Duodenal mucosa (tissue), 2 donors: ENCODE data around the gene ITPRIP.

ENCODE experiments used
- H3K27ac ChIP-seq: one replicate; pipeline ENCODE4 v1.7.0; 2013; ENCODE audit warnings: low read depth, low read length
- H3K27me3 ChIP-seq, 2 donors: one replicate each; pipeline ENCODE4 v1.7.0; 2013; ENCODE audit warnings: low read length in 2 of 2, control low read depth in 1 of 2; ENCODE audit not compliant: insufficient read depth in 2 of 2, control insufficient read depth in 1 of 2
- H3K36me3 ChIP-seq, 2 donors: one replicate each; pipeline ENCODE4 v1.7.0; 2013; ENCODE audit warnings: low read length in 2 of 2, control low read depth in 1 of 2; ENCODE audit not compliant: insufficient read depth in 2 of 2, control insufficient read depth in 1 of 2
- H3K4me1 ChIP-seq, 2 donors: one replicate each; pipeline ENCODE4 v1.7.0; 2013; ENCODE audit warnings: low read length in 2 of 2, control low read depth in 1 of 2; ENCODE audit not compliant: insufficient read depth in 2 of 2, control insufficient read depth in 1 of 2
- H3K4me3 ChIP-seq, 2 donors: one replicate each; pipeline ENCODE4 v1.7.0; 2013; ENCODE audit warnings: low read length in 2 of 2, low read depth in 1 of 2
- H3K9ac ChIP-seq, 2 donors: one replicate each; pipeline ENCODE4 v1.7.0; 2013; ENCODE audit warnings: low read length in 2 of 2, low read depth in 1 of 2
- H3K9me3 ChIP-seq, 2 donors: one replicate each; pipeline ENCODE4 v1.7.0; 2013; ENCODE audit warnings: low read length in 2 of 2, control low read depth in 1 of 2; ENCODE audit not compliant: control insufficient read depth in 1 of 2

Gene ITPRIP

DNA sequence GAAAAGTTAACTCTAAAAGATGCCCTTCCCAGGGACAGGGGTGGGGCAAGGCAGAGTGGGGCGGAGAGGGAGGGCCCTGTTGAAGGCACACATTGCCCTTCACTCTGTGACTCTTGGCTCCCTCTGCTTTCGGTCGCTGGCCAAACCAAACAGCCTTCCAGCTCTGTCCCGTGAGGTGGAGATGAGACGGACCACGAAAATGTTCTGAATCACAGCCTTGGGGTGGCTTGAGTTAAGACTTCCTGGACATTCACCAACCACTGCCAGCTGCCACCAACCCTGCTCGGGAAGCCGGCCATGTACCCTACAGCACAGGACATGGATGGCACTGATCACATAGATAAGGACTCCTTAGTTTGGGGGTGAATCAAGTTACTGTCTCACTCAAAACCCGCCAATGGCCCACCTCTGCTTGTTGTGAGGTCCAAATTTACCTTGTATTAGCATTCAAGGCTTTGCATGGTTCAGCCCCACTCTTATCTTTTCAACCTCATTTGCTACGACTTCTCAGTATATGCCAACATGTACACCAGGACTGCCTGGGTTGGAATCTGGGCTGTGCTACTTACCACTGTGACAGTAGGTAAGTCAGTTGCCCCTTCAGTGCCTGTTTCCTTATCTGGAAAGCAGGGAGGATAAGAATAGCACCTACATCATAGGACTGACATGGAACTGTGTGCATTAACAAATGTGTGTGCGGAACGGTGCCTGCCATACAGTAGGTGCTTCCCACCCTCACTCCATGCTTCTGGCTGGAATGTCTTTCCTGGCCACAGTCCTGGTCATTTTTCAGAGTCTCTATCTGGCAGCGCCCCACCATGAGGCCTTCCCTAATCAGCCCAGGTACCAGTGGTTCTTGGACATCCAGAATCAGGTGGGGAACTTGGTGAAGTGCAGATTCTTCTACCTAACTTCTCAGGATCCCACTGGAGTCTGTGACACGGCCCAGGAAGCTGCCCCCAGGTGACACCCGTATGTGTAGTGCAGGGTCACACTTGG is 28.0 kb downstream of the ITPRIP start:
- Histone ChIP-seq H3K27ac (no peak overlapping the region), H3K36me3 (peaks cover 21 to 31% of the 10 kb centered on the region in 2 donors), H3K9me3 (no peaks in the 10 kb centered on the region), H3K9ac (no peak overlapping the region), H3K4me3 (no peak overlapping the region), H3K27me3 (no peaks in the 10 kb centered on the region), H3K4me1 (peaks cover 15 to 20% of the 10 kb centered on the region in 2 donors)

DNA sequence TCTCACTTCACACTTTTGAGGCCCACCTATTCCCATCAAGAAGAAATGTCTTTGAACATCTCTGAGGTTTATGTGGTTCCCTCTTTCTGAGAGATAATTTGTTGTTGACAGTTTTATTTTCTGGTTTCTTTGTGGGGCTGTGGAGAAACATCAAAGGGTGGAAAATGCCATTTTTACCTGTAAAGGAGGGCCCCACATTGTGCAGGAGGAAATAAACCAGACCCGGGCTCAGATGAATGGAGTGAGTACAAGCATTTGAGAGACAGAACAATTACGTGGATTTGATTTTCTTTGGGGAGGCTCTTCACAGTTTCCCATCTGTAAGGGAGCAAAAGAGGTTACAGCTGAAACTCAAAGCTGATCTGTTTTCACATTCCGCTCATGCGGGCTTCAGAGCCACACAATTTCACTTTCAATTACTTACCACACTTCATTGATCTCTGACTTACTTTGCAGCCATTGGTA is 29.8 kb downstream of the ITPRIP start:
- no peak overlapping the region for H3K9ac ChIP-seq
- peaks cover 15 to 21% of the 10 kb centered on the region in 2 donors for H3K4me1 ChIP-seq
- H3K27me3 ChIP-seq: no peaks in the 10 kb centered on the region
- no peak overlapping the region for H3K27ac ChIP-seq
- H3K36me3 ChIP-seq: peaks cover 6 to 13% of the 10 kb centered on the region in 2 donors
- no peak overlapping the region for H3K4me3 ChIP-seq
- no peaks in the 10 kb centered on the region for H3K9me3 ChIP-seq

DNA sequence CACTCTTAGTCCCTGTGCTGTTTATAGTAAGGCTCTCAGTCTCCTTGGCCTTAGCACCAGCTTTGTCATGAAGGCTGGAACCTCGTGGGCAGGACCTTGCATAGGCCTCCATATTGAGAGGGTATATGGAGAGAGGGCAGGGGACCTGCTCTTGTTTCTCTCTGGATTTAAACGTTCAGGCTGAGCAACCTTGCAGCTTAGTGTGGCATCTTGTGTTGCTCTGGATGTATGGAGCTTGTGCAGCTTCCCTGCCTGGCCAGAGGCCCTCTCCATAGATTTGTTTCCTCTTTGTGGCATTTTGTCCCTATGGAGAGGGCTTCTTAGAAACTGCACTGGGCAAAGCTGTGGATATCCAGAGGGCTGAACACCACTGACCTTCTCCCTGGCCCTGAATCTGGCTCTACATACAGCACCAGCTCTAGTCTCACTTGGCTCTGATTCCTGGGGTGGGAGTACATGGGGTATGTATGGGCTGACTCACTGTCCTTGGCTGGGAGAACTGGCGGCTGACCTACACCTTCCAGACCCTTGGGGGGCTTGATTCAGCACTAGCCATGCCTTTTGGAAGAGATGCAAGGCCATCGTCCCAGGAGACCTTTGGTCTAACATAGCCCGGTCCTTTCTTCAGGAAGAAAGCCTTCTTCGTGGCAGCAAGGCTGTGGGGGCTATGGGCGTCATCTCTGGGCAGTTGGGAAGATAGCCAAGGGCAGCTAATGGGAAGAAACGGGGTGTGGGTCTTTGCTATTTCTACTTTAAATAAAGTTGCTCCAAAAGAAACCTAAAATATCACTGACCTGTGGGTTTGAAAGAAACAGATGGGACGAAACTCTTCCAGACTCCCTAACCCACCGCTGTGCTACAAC is 30.5 kb downstream of the ITPRIP start:
- Histone ChIP-seq H3K9ac (no peak overlapping the region), H3K4me3 (no peak overlapping the region), H3K9me3 (no peaks in the 10 kb centered on the region), H3K27me3 (no peaks in the 10 kb centered on the region), H3K27ac (no peak overlapping the region), H3K36me3 (peaks cover 6% of the 10 kb centered on the region in 2 donors), H3K4me1 (peaks cover 15 to 21% of the 10 kb centered on the region in 2 donors)

DNA sequence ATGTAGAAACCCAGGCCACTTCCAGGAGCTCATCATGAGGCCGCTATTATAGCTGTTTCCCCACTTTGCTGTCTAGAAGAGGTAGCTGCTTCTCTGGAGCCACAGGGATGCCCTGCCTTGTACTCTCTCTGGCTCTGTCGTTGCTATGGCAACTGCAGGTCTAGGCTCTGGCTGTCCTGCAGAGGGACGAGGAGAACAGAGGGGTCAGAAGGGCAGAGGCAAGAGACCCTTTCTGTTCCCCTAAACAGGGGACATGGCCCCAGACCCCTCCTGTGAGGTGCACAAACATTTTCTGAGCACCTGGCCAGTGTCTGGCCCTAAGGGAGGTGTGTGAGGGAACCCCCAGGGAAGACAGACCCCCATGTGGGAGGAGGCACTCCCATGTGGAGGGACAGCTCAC is 31.4 kb downstream of the ITPRIP start:
- Histone ChIP-seq H3K4me3 (no peak overlapping the region), H3K9ac (no peak overlapping the region), H3K9me3 (no peaks in the 10 kb centered on the region), H3K4me1 (peaks cover 15 to 21% of the 10 kb centered on the region in 2 donors), H3K27me3 (no peaks in the 10 kb centered on the region), H3K27ac (no peak overlapping the region), H3K36me3 (peaks cover 4 to 6% of the 10 kb centered on the region in 2 donors)

DNA sequence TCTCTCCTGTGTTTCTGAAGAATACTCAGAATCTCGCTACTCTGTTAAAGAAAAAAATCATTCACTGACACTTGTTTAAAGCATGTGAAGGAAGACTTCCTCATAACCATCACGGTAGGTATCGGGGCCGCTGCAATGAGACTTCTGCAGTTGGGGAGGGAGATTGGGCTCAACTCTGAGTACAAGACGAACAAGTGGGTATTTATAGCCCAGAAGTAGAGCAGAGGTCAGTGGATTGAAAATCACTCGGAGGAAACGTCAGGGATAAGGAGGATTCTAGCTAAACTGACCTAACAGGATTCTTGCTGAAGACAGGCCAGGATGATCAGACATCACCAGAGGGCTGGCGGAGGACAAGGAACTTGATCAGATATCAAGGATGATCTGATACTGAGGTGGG is 33.3 kb downstream of the ITPRIP start:
- Histone ChIP-seq H3K9me3 (no peaks in the 10 kb centered on the region), H3K27ac (no peak overlapping the region), H3K9ac (no peak overlapping the region), H3K4me3 (no peak overlapping the region), H3K36me3 (no peaks in the 10 kb centered on the region), H3K4me1 (peaks cover 27 to 33% of the 10 kb centered on the region in 2 donors), H3K27me3 (no peaks in the 10 kb centered on the region)

DNA sequence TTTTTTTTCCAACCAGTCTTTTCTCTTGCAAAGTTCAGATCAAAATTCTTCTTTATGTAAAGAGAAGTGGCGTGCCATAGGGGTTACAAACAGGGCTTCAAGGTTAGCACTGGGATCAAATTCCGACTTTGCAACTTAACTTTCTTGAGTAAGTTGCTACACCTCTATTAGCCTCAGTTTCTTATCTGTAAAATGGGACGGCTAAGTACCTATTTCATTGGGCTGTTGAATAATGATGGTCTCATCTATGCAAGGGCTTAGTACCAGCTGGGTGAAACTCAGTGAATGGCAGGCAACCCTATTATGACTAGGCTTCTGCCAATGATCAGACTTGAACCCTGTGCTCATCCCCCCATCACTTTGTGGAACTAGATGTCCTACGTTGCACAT is 33.9 kb downstream of the ITPRIP start:
- Histone ChIP-seq H3K27me3 (no peaks in the 10 kb centered on the region), H3K9me3 (no peaks in the 10 kb centered on the region), H3K4me1 (peaks cover 27 to 39% of the 10 kb centered on the region in 2 donors), H3K36me3 (no peaks in the 10 kb centered on the region), H3K4me3 (no peak overlapping the region), H3K9ac (no peak overlapping the region), H3K27ac (no peak overlapping the region)

DNA sequence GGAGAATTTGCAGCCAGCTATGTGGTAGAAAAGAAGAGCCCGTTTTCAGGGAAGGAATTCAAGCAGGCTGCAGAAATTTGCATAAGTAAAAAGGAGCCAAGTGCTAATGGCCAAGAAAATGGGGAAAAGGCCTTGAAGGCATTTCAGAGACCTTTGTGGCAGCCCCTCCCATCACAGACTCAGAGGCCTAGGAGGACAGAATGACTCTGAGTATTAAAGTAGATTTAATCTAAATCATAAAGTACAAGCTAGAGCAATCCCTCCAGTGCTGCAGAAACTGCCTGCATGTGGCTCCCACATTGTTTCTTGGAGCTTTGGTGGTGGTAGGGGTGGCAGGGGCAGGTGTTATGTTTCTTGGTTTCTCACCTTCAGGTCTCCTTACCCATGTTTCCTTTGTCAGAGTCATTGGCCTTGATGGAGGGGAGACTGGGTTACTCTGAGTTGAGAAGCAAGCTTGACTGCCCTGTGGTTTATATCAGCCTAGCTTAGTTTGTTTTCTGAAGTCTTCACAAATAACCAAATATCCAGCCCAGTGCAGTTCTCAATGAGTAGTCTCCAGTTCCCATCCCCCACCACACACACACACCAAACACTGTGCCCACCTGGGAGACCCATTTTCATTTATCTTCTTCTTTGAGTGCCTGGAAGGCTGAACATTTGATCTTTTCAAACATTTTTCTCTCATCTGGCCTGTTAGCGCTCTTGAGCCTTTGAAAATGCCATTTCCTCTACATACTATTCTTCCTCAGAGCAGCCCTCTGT is 34.5 kb downstream of the ITPRIP start:
- H3K27ac ChIP-seq: no peak overlapping the region
- no peak overlapping the region for H3K4me3 ChIP-seq
- H3K9me3 ChIP-seq: no peaks in the 10 kb centered on the region
- H3K27me3 ChIP-seq: no peaks in the 10 kb centered on the region
- no peak overlapping the region for H3K9ac ChIP-seq
- H3K36me3 ChIP-seq: no peaks in the 10 kb centered on the region
- peaks cover 27 to 39% of the 10 kb centered on the region in 2 donors for H3K4me1 ChIP-seq

DNA sequence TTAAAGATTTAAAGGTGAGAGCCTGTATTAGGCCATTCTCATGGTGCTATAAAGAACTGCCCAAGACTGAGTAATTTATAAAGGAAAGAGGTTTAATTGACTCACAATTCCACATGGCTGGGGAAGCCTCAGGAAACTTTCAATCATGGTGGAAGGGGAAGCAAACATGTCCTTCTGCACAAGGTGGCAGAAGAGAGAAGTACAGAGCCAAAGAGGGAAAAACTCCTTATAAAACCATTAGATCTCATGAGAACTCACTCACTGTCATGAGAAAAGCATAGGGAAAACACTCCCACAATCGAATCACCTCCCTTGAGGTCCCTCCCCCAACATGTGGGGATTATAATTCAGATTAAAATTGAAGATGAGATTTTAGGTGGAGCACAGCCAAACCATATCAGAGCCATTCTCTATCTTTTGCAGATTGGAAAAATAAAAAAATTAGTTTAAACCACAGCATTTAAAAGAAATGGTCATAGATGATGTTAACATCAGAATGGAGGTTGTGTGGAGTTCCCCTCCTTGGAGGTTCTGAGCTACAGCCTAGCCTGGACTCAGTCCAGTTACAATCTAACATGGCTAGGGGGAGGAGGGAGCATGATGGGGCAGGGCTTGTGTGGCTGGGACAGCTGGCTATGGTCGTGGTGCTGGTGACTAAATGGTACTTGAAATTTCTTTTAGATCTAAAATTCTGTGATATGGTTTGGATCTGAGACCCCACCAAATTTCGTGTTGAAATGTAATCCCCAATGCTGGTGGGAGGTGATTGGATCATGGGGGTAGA is 36.2 kb downstream of the ITPRIP start:
- Histone ChIP-seq H3K4me3 (no peak overlapping the region), H3K9me3 (no peaks in the 10 kb centered on the region), H3K27ac (no peak overlapping the region), H3K4me1 (peaks cover 19 to 30% of the 10 kb centered on the region in 2 donors), H3K9ac (no peak overlapping the region), H3K27me3 (no peaks in the 10 kb centered on the region), H3K36me3 (no peaks in the 10 kb centered on the region)

DNA sequence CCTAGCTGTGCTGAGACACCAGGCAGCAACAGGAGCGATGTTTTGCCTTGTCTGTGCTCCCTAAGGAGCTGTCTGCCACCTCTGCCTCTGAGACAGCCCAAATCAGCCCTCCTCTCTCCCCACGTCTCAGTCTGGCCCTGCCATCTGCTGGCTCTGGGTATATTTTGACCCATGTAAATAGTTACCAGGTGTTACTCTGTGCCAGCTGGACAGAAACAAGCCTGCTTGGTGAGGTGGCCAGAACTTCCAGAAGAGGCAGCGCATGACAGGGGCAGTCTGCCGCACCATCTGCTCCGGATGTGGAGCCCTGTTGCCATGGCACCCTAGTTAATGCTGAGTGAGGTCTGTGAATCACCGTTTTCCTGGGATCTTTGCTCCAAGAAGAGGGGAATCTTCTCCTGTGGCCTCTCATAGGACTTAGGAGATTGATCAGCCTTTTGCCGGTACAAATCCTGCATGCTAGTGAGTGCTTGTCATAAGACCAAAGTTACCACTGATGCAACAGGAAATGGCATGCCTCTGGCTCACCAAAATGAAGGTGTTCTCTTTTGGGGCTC is 37.5 kb downstream of the ITPRIP start:
- peak overlapping the region; percentile 44 for H3K9ac ChIP-seq

More for the DNA sequence above, 37.5 kb downstream of the ITPRIP start:
- Histone ChIP-seq H3K27ac (peak overlapping the region; percentile 82), H3K36me3 (no peaks in the 10 kb centered on the region), H3K9me3 (no peaks in the 10 kb centered on the region), H3K4me3 (peak overlapping the region in 1 of 2 donors; percentile 6), H3K27me3 (no peaks in the 10 kb centered on the region), H3K4me1 (peaks cover 15 to 24% of the 10 kb centered on the region in 2 donors)
